K562 (cell line): ENCODE data around the gene PARD3. TPM values are rescaled to one million over a fixed set of nuclear protein-coding genes. Genes with fewer than 3 reads are reported as not detected.

Experiments
- AFF4 ChIP-seq: sonication (generic); formaldehyde crosslinking; IDR thresholded peaks from 2 replicates; pipeline ENCODE4 v1.8.0; 2023; ENCODE audit warnings: mild to moderate bottlenecking, missing genetic modification reagents
- HDAC8 ChIP-seq: fragments of 450-650 bp; IDR thresholded peaks from 2 replicates; pipeline ENCODE4 v1.6.1; 2016; ENCODE audit warnings: mild to moderate bottlenecking, missing genetic modification characterization, moderate library complexity, missing compliant biosample characterization
- ZNF584 ChIP-seq: fragments of 200-800 bp; sonication (Bioruptor generic); IDR thresholded peaks from 2 replicates; pipeline ENCODE4 v1.6.1; 2016; ENCODE audit warnings: low read depth, mild to moderate bottlenecking, missing genetic modification characterization, missing compliant biosample characterization
- ZNF592 ChIP-seq: fragments of 450-650 bp; IDR thresholded peaks from 2 replicates; pipeline ENCODE4 v1.6.1; 2017; ENCODE audit warnings: antibody characterized with exemption, mild to moderate bottlenecking
- polyA plus RNA-seq, 8 experiments: library from polyadenylated mRNA; depleted of rRNA in 4 of 8; stranded (reverse) in 5 of 8; unstranded in 3 of 8; fragments of >200 nt; fragmentation: Nextera tagmentation in 2 of 8; fragmentation: Illumina TruSeq in 1 of 8; extraction: Ambion mirVana in 2 of 8; extraction: Trizol in 1 of 8; gene quantifications; 2 replicates each; pipeline versions ENCODE4 v1.2.1 to v1.2.3, GENCODE V29; 2011 to 2014; ENCODE audit warnings: inconsistent platforms in 1 of 8, missing spikeins in 1 of 8
- total RNA-seq, 7 experiments: library from RNA; depleted of rRNA in 6 of 7; stranded (reverse); fragments of >200 nt in 6 of 7; fragmentation: Illumina TruSeq in 2 of 7; extraction: Trizol in 2 of 7; gene quantifications; 2 replicates each; pipeline versions ENCODE4 v1.2.1 to v1.2.3, GENCODE V29; 2011 to 2021; ENCODE audit warnings: low replicate concordance in 1 of 7

PARD3 gene
- total and polyA plus RNA-seq, 9 of the 15 experiments (the other 6 are each of a cell fraction or from before 2014, with no cell fraction given): 2.7 to 11.7 (median 7.7) TPM

- TF ChIP-seq ZNF592 (no peak), HDAC8 (no peak), ZNF584 (CRISPR knock-in tag) (no peak), AFF4 (no peak)
These were observed 570.2 kb downstream of the PARD3 start (continued) for GRCh38 chr10:34244756-34245484.
